Endodermal cell (in vitro differentiated cells): ENCODE data around the gene DESI2. TPM values are rescaled to one million over a fixed set of nuclear protein-coding genes. Genes with fewer than 3 reads are reported as not detected.
"Not testable (repeated sequence)": the region's sequence is repeated elsewhere in the genome, so short reads cannot be mapped to it uniquely, and the experiment has no call there.

Experiments
- DNase-seq: peaks from one replicate; pipeline ENCODE4 v3.0.0-alpha.2; 2017
- H3K27ac ChIP-seq: 2 replicates; pipeline ENCODE4 v1.5.1; 2013; ENCODE audit warnings: mild to moderate bottlenecking, low read depth, low read length, moderate library complexity
- H3K27me3 ChIP-seq: 2 replicates; pipeline ENCODE4 v1.6.1; 2013; ENCODE audit warnings: mild to moderate bottlenecking, low read length, moderate library complexity; ENCODE audit not compliant: insufficient read depth, control insufficient read depth, poor library complexity, severe bottlenecking
- H3K36me3 ChIP-seq: 2 replicates; pipeline ENCODE4 v1.7.0; 2013; ENCODE audit warnings: mild to moderate bottlenecking, low read length, moderate library complexity; ENCODE audit not compliant: control insufficient read depth, insufficient read depth
- H3K4me1 ChIP-seq: one replicate; pipeline ENCODE4 v1.7.0; 2013; ENCODE audit warnings: low read length; ENCODE audit not compliant: control insufficient read depth, insufficient read depth
- H3K4me3 ChIP-seq: 2 replicates; pipeline ENCODE4 v1.5.1; 2013; ENCODE audit warnings: mild to moderate bottlenecking, low read length, moderate library complexity
- H3K9ac ChIP-seq: 2 replicates; pipeline ENCODE4 v1.6.1; 2013; ENCODE audit warnings: mild to moderate bottlenecking, low read length, moderate library complexity; ENCODE audit not compliant: poor library complexity, severe bottlenecking; ENCODE audit errors: extremely low read depth
- H3K9me3 ChIP-seq: 2 replicates; pipeline ENCODE4 v1.6.1; 2013; ENCODE audit warnings: mild to moderate bottlenecking, low read length, moderate library complexity; ENCODE audit not compliant: control insufficient read depth
- H3K27ac Mint-ChIP-seq: 2 replicates; pipeline ENCODE4 v1.8.0; 2020; ENCODE audit warnings: mixed read lengths
- H3K27me3 Mint-ChIP-seq: 2 replicates; pipeline ENCODE4 v1.8.0; 2021; ENCODE audit warnings: mild to moderate bottlenecking, mixed read lengths; ENCODE audit not compliant: insufficient read depth
- H3K36me3 Mint-ChIP-seq: 2 replicates; pipeline ENCODE4 v1.8.0; 2020; ENCODE audit warnings: low read depth, mixed read lengths
- H3K4me1 Mint-ChIP-seq: 2 replicates; pipeline ENCODE4 v1.8.0; 2020; ENCODE audit warnings: mixed read lengths
- H3K4me3 Mint-ChIP-seq: 2 replicates; pipeline ENCODE4 v1.8.0; 2020; ENCODE audit warnings: mild to moderate bottlenecking, moderate library complexity, mixed read lengths
- H3K9me3 Mint-ChIP-seq: 2 replicates; pipeline ENCODE4 v1.8.0; 2020; ENCODE audit warnings: mild to moderate bottlenecking, mixed read lengths
- WGBS, 2 experiments: methylation state at CpG; one replicate each; pipeline versions ENCODE4 v1.1.5 to v1.1.7; 2013; ENCODE audit warnings: missing lambda C conversion rate in 2 of 2, mixed read lengths in 1 of 2; ENCODE audit not compliant: insufficient coverage in 1 of 2, insufficient read length in 1 of 2; 5-methylcytosine and 5-hydroxymethylcytosine counted together
- total RNA-seq, 2 donors: library from RNA; stranded (reverse); fragmentation: NEBNext Ultra II Directional in 1 of 2; extraction: Animal tissue kit (Norgen Biotek cat#: 25700) in 1 of 2; gene quantifications; 2 replicates in 1 of 2; 3 replicates in 1 of 2; pipeline ENCODE4 v1.2.1, GENCODE V29; 2021
- TF ChIP-seq, protein P1 (sequence below): fragments of 200-600 bp; sonication (generic); conservative IDR thresholded peaks from 2 replicates; pipeline ENCODE4 v1.5.0; 2021; ENCODE audit warnings: antibody characterized with exemption, mild to moderate bottlenecking

The DESI2 gene
- total RNA-seq, 2 donors from 2014 or later: 50.0 to 50.2 TPM

DNA sequence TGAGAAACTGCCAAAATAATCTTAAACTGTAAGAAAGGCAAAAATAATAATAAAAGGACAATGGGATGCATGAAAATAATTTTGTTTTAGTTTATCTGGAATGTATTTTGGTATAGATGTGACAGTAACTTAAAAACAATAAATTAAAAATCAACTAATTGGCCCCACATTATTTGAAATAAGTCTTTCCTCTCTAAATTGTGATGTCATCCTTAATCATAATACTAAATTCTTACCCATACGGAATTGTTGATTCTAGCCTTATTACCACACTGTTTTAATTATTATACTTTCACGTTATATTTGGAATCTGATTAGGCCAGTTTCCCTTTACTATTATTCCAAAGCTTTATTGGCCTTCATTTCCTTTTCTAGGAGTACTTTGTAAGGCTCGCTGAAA lies 7.7 kb downstream of the DESI2 start:
- Histone ChIP-seq H3K36me3 (peaks cover 34% of the 10 kb centered on the region), H3K27ac (no peak overlapping the region), H3K9ac (no peak overlapping the region), H3K27me3 (no peaks in the 10 kb centered on the region), H3K4me3 (no peak overlapping the region), H3K4me1 (peaks cover under 1% of the 10 kb centered on the region), H3K9me3 (peaks cover 16% of the 10 kb centered on the region)
- H3K4me3 Mint-ChIP-seq: no peak overlapping the region
- TF ChIP-seq, protein P1, sequence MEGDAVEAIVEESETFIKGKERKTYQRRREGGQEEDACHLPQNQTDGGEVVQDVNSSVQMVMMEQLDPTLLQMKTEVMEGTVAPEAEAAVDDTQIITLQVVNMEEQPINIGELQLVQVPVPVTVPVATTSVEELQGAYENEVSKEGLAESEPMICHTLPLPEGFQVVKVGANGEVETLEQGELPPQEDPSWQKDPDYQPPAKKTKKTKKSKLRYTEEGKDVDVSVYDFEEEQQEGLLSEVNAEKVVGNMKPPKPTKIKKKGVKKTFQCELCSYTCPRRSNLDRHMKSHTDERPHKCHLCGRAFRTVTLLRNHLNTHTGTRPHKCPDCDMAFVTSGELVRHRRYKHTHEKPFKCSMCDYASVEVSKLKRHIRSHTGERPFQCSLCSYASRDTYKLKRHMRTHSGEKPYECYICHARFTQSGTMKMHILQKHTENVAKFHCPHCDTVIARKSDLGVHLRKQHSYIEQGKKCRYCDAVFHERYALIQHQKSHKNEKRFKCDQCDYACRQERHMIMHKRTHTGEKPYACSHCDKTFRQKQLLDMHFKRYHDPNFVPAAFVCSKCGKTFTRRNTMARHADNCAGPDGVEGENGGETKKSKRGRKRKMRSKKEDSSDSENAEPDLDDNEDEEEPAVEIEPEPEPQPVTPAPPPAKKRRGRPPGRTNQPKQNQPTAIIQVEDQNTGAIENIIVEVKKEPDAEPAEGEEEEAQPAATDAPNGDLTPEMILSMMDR: no peak
- H3K36me3 Mint-ChIP-seq: peaks cover 47% of the 10 kb centered on the region
- WGBS, 2 experiments: 99% methylated on average over 2 of the region's 3 CpGs; no CpG with 5 or more reads in 1 of the 2 experiments
- DNase-seq: no peak
- H3K27me3 Mint-ChIP-seq: no peaks in the 10 kb centered on the region
- H3K27ac Mint-ChIP-seq: no peak overlapping the region
- H3K4me1 Mint-ChIP-seq: peaks cover 22% of the 10 kb centered on the region
- H3K9me3 Mint-ChIP-seq: peaks cover 3% of the 10 kb centered on the region

DNA sequence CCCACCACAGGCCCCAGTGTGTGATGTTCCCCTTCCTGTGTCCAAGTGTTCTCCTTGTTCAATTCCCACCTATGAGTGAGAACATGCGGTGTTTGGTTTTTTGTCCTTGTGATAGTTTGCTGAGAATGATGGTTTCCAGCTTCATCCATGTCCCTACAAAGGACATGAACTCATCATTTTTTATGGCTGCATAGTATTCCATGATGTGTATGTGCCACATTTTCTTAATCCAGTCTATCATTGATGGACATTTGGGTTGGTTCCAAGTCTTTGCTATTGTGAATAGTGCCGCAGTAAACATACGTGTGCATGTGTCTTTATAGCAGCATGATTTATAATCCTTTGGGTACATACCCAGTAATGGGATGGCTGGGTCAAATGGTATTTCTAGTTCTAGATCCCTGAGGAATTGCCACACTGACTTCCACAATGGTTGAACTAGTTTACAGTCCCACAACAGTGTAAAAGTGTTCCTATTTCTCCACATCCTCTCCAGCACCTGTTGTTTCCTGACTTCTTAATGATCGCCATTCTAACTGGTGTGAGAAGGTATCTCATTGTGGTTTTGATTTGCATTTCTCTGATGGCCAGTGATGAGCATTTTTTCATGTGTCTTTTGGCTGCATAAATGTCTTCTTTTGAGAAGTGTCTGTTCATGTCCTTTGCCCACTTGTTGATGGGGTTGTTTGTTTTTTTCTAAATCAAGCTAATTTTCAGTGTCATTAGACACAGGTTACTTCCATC lies 8.8 kb downstream of the DESI2 start:
- not testable (repeated sequence) for H3K27ac ChIP-seq, H3K9me3 Mint-ChIP-seq, H3K4me3 Mint-ChIP-seq, DNase-seq, H3K27me3 Mint-ChIP-seq, H3K4me3 ChIP-seq, H3K4me1 ChIP-seq, H3K27ac Mint-ChIP-seq, H3K9ac ChIP-seq, H3K27me3 ChIP-seq
- Histone ChIP-seq H3K9me3 (peaks cover 16% of the 10 kb centered on the region), H3K36me3 (peaks cover 34% of the 10 kb centered on the region)
- Mint-ChIP-seq H3K4me1 (peaks cover 17% of the 10 kb centered on the region), H3K36me3 (peaks cover 42% of the 10 kb centered on the region)
- WGBS, 2 experiments: 89% methylated on average over 1 of the region's 4 CpGs; no CpG with 5 or more reads in 1 of the 2 experiments

DNA sequence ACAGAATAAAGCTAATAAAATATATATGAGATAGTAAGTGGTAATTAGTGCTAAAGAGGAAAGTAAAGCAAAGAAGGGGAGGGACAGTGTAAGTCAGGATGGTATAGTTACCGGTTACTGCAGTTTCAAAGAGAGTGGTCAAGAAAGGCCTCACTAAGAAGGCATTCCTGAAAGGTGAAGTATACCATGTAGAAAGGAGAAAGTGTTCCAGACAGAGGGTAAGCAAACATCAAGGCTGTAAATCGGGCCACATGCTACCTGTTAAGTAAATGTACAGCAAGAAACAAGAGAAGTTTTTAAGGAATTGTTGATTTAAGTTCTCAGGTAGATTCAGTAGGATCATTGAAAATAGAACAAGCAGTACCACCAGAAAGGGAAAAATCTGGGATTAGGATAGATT lies 9.7 kb downstream of the DESI2 start:
- Mint-ChIP-seq H3K27ac (no peak overlapping the region), H3K9me3 (peaks cover 3% of the 10 kb centered on the region), H3K36me3 (peaks cover 36% of the 10 kb centered on the region), H3K27me3 (no peaks in the 10 kb centered on the region), H3K4me1 (peaks cover 17% of the 10 kb centered on the region), H3K4me3 (no peak overlapping the region)
- H3K4me1 ChIP-seq: no peaks in the 10 kb centered on the region
- no peak overlapping the region for H3K4me3 ChIP-seq
- TF ChIP-seq, protein P1: no peak
- H3K9ac ChIP-seq: no peak overlapping the region
- WGBS, 2 experiments: 90 to 96% methylated on average over 2 of the region's 2 CpGs
- H3K9me3 ChIP-seq: peaks cover 11% of the 10 kb centered on the region
- H3K27me3 ChIP-seq: no peaks in the 10 kb centered on the region
- H3K36me3 ChIP-seq: peaks cover 28% of the 10 kb centered on the region
- no peak overlapping the region for H3K27ac ChIP-seq
- no peak for DNase-seq
